HG02798 (cell line): ENCODE measurements around the gene TTC28.
"Not testable (repeated sequence)": the region's sequence is repeated elsewhere in the genome, so short reads cannot be mapped to it uniquely, and the experiment has no call there.

Source experiments
- ATAC-seq: cut with Tn5 transposase; IDR thresholded peaks from one replicate; pipeline ENCODE4 v1.9.1; 2021; ENCODE audit warnings: mild to moderate bottlenecking; ENCODE audit not compliant: unreplicated experiment, poor library complexity

The TTC28 gene

DNA sequence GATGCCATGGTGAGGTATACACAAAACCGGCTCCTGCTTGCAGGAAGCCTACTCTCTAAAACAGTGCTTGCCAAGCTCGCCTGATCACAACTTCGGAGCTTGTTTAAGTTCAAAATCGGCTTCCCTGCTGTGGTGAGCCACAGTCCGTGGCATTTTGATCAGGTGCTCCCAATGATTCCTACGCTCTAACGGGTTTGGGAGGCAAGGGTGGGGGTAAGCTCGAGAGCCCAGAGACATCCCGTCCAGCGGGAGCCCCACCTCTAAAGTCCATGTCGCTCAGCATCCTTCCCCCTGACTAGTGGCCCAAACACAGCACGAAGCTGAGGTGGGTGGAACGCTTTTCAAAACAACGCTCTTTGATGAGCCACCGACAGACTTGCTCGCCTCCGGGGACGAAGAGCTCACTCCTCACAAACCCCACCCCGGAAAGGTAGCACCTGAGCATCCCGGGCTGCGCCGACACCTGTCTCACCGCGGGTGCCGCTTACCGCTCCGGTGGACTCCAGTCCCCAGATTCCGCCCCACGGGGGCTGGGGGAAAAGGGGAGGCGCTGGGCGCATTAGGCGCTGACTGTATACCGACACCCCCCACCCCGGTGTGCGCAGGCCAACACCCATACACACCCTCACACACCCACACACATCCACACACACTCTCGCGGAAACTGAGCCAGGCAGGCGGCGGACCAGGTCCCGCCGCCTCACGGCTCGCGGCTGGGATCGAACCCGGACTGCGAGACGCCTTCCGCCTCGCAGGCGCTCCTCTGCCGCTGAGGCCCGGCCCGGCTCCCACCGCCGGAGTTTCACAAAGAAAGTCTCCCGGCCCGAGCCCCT is 646 bp downstream of the TTC28 start:
- ATAC-seq: not testable (repeated sequence)

DNA sequence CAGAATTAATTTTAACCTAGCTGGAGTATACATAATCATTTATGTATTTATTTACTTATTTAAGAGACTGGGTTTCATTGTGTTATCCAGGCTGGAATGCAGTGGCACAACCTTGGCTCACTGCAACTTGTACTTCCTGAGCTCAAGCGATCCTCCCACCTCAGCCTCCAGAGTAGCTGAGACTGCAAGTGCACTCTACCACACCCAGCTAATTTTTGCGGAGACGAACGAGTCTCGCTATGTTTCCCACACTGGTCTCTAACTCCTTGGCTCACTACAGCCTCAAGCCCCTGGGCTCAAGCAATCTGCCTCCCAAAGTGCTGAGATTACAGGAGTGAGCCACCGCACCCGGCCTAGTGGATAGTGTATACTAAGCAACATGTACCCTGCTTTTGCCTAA is 1.5 kb downstream of the TTC28 start:
- not testable (repeated sequence) for ATAC-seq

DNA sequence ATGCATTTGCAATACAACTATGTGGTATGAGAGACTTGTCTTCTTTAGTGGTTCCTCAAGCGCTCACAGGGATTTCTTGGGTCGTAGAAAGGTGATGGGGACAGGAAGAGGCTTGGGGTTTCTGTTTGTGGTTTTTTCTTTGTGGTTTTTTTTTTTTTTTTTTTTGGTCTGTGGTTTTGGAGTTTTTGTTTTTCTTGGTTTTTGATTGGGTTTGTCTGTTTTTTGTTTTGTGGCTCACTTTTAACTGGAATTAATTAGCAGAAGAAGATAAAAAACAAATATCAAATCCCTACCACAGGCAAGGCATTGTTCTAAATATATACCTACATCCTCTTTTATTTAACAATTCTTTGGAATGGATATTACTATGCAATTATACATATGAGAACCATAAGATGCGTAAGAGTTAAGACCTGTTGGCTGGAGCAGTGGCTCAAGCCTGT is 5.5 kb downstream of the TTC28 start:
- ATAC-seq: peak; percentile 60

DNA sequence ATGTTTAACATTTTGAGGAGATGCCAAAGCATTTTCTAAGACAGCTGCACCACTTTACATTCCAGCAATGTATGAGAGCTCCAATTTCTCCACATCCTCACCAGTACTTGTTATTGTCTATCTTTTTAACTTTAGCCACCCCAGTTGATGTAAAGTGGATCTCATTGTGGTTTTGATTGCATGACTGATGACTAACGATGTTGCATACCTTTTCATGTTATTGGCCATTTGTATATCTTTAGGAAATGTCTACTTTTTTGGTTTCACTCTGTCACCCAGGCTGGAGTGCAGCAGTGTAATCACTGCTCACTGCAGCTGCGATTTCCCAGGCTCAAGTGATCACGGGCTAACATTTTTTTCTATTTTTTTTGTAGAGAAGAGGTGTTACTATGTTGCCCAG is 8.9 kb downstream of the TTC28 start:
- no peak for ATAC-seq

DNA sequence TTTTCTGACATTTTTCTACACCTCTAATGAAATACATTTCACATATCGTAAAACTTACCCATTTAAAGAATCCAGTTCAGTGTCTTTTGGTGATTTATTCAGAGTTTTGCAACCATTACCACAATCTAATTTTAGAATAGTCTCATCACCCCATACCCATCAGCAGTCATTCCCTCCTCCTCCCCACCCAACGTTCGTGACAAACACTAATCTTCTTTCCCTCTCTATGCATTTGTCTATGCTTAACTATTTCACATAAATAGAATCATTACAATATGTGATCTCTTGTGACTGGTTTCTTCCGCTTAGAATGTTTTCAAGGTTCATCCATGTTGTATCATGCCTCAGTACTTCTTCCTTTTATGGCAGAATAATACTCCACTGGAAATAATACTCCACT is 9.5 kb downstream of the TTC28 start:
- ATAC-seq: no peak

DNA sequence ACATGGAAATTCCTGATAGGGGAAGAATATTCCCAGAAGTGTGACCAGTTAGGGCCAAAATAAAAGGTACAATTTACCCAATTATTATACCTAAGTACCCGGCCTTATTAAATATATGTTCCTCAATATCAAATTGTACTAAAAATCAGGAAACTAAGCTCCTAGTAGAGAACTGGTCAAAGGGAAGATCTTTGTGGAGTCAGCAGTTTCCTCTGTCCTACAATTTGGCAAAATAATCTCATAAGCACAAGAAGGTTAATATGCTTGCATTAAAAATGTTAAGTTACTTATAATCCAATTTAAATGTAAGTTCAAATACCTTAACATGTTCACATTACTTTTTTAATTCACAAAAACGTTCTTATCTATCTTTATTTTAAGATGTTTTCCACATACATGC is 10.3 kb downstream of the TTC28 start:
- ATAC-seq: no peak

DNA sequence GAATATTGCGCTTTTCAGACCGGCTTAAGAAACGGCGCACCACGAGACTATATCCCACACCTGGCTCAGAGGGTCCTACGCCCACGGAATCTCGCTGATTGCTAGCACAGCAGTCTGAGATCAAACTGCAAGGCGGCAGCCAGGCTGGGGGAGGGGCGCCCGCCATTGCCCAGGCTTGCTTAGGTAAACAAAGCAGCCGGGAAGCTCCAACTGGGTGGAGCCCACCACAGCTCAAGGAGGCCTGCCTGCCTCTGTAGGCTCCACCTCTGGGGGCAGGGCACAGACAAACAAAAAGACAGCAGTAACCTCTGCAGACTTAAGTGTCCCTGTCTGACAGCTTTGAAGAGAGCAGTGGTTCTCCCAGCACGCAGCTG is 16.1 kb downstream of the TTC28 start:
- ATAC-seq: not testable (repeated sequence)

DNA sequence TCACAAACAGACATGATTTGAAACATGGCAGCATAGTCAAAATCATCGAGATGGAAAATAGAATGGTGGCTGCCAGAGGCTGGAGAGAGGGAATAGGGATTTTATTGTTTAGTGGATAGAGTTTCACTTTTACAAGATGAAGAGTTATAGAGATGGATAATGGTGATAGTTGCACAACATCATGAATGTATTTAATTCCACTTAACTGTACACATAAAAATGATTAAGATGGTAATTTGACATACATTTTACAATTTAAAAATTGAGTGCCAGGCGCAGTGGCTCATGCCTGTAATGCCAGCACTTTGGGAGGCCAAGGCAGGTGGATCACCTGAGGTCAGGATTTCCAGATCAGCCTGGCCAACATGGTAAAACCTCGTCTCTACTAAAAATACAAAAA is 21.2 kb downstream of the TTC28 start:
- ATAC-seq: no peak

DNA sequence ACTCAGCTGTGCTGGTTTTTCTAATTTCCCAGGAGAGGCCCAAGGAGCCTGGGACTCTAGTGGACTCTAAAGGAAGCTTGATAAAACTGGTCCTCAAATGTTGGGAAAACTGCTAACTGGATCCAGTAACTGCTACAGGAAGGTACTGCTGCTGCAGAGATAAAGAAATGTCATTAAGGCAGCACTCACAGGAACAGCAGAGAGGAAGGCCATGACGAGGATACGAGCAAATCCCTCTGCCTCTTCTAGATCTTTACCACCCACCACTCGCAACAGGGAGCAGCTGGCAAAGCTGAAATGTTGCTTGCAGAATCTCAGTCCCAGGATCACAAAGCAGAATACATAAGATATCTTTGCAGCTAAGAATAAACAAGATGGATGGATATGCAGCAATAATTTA is 23.5 kb downstream of the TTC28 start:
- no peak for ATAC-seq

DNA sequence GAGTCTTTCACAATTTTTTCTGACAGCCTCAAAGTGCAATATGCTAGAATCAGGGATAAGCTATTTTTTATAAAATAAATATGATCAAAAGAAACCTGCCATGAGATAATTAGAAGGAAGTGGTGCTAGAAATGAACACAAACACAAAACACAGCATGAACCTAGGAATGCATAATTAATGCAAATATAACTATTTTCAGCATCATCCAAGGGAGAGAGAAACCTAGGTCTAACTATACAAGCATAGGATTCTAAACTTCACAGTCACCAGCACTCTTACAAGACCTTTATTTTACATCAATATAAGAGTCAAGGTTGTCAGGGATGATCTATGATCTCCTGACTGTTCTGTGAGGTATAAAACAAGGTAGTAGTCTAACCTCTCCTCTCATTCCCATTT is 29.2 kb downstream of the TTC28 start:
- no peak for ATAC-seq

DNA sequence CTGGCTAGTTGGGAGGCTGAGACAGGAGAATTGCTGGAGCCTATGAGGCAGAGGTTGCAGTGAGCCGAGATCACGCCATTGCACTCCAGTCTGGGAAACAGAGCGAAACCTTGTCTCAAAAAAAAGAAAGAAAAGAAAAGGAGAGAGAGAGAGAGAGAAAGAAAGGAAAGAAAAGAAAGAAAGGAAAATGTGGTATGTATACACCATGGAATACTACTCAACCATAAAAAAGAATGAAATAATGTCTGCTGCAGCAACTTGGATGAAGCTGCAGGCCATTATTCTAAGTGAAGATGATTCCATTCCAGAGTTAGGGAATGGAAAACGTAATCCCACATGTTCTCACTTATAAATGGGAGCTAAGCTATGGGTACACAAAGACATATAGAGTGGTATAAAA is 30.8 kb downstream of the TTC28 start:
- no peak for ATAC-seq

DNA sequence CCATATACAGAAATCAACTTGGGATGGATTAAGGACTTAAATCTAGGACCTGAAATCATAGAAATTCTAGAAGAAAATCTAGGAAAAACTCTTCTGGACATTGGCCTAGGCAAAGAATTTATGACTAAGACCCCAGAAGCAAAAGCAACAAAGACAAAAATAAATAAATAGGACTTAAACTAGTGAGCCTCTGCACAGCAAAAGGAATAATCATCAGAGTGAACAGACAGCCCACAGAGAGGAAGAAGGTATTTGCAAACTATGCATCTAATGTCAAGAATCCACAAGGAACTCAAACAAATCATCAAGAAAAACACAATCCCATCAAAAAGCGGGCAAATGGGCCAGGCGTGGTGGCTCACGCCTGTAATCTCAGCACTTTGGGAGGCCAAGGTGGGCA is 32.4 kb downstream of the TTC28 start:
- no peak for ATAC-seq

DNA sequence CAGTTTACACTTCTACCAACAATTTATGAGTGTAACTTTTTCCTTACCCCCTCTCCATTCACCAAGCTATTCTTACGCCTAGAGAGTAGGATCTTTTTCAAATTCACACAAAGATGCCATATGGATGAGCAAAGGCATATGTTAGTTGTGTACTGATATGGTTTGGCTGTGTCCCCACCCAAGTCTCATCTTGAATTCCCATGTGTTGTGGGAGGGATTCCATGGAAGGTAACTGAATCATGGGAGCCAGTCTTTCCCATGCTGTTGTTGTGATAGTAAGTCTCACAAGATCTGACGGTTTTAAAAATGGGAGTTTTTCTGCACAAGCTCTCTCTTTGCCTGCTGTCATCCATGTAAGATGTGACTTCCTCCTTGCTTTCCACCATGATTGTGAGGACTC is 40.3 kb downstream of the TTC28 start:
- ATAC-seq: no peak

DNA sequence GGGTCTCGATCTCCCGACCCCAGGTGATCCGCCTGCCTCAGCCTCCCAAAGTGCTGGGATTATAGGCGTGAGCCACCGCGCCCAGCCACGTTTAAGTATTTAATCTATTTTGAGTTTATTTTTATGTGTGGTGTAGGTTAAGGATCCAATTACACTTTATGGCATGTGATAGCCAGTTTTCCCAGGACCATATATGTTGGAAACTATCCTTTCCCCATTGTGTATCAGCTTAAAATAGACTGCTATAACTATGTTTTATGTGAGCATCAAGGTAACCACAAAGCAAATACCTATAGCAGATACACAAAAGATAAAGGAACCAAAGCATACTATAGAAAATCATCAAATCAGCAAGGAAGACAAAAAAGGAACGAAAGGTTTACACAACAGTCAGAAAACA is 42.4 kb downstream of the TTC28 start:
- no peak for ATAC-seq

DNA sequence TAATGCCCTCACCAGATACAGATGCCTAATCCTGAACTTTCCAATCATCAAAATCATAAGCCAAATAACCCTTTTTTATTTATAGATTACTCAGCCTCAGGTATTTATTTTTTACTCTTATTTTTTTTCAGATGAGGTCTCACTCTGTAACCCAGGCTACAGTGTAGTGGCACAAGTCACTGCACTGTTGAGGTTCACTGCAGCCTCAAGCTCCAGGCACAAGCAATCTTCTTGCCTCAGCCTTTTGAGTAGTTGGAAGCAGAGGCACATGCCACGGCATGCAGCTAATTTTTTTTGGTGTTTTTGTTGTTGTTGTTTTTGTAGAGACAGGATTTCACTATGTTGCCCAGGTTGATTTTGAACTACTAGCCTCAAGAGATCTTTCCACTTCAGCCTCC is 49.5 kb downstream of the TTC28 start:
- no peak for ATAC-seq

DNA sequence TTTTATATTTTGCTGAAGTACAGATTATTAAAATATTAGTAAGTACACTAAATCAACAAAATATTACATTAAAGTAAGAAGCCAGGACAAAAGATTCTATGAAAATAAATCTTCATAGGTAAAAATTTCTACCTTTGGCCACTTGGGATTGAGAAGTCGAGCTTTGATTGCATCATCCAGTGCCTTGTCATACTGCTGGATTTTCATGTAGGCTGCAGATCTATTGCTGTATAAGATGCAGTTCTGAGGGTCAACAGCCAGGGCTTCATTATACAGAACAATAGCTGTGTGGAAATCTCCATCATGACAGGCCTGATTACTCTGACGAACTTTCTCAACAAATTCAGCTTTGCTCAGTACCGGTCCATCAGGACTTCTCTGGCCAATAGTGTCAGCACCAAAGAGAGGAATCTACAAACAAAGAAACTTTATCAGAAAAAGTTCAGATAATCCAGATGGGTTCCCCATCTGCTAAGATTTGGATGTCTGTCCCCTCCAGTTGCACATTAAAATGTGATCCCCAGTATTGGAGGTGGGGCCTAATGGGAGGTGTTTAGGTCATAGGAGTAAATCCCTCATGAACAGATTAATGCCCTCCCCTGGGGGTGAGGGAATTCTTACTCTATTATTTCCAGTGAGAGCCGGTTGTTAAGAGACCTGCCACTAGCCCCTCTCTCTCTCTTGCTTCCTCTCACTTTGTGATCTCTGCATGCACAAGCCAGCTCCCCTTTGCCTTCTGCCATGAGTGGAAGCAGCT is 50.0 kb downstream of the TTC28 start:
- no peak for ATAC-seq

DNA sequence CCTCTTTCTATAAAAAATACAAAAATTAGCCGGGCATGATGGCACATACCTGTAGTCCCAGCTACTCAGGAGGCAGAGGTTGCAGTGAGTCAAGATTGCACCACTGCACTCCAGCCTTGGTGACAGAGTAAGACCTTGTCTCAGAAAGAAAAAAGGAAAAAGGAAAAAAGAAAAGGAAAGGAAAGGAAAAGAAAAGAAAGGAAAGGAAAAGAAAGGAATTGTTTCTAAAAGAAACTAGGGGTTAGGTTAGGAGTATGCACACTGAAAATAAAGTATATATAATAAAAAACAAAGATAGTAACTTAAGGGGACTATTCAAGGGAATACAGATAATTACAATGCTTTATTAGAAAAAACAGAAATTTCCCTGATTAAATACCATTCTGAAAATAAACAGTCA is 50.9 kb downstream of the TTC28 start:
- no peak for ATAC-seq

DNA sequence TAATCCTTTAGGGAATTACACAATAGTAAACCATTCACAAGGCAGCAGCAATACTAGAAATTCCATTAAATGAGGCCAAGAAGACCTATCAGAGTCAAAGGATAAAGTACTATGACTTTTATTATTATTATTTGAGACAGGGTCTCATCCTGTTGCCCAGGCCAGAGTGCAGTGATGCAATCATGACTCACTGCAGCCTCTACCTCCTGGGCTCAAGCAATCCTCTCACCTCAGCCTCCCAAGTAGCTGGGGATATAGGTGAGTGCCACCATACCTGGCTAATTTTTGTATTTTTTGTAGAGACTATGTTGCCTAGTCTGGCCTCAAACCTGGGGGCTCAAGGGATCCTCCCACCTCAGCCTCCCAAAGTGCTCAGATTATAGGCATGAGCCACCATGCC is 51.8 kb downstream of the TTC28 start:
- no peak for ATAC-seq

DNA sequence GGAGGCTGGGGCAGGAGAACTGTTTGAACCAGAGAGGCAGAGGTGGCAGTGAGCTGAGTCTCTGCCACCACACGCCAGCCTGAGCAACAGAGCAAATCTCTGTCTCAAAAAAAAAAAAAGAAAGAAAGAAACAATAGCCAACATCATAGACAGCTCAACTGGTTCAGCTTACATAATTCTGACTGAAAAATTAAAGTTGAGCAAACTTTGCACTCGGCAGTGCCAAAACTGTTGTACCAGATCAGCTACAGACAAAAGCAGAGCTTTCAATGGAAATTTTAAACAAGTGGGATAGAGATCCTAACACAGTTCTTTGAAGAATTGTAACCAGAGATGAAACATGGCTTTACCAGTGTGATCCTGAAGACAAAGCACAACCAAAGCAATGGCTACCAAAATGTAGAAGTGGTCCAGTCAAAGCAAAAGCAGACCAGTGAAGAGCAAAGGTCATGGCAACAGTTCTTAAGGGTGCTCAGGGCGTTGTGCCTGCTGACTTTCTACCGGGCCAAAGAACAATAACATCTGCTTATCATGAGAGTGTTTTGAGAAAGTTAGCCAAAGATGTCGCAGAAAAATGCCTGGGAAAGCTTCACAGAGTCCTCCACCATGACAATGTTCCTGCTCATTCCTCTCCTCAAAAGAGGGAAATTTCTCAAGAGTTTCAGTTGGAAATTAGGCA is 59.3 kb downstream of the TTC28 start:
- no peak for ATAC-seq

DNA sequence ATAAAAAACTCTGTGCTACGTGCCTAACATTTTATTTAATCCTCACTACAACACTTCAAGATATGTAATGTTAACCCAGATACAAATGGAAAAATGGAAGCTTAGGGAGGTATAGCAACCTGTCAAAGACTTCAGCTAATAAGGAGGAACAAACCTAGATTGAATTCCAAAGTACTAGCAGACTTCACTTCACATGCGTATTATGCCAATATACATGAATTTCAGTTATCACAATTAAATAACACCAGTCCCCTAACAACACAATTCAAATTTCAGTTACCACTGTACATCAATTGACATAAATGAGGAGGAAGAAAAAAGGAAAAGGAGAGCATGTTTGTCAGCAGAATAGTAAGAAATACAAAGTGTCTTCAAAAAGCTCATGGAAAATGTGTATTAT is 60.4 kb downstream of the TTC28 start:
- ATAC-seq: no peak

DNA sequence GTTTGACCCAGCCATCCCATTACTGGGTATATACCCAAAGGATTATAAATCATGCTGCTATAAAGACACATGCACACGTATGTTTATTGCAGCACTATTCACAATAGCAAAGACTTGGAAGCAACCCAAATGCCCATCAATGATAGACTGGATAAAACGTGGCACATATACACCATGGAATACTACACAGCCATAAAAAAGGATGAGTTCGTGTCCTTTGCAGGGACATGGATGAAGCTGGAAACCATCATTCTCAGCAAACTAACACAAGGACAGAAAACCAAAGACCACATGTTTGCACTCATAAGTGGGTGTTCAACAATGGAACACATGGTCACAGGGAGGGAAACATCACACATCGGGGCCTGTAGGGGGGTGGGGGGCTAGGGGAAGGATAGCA is 64.2 kb downstream of the TTC28 start:
- ATAC-seq: not testable (repeated sequence)
